ENCODE data around the gene STRIP1.

Gene STRIP1

DNA sequence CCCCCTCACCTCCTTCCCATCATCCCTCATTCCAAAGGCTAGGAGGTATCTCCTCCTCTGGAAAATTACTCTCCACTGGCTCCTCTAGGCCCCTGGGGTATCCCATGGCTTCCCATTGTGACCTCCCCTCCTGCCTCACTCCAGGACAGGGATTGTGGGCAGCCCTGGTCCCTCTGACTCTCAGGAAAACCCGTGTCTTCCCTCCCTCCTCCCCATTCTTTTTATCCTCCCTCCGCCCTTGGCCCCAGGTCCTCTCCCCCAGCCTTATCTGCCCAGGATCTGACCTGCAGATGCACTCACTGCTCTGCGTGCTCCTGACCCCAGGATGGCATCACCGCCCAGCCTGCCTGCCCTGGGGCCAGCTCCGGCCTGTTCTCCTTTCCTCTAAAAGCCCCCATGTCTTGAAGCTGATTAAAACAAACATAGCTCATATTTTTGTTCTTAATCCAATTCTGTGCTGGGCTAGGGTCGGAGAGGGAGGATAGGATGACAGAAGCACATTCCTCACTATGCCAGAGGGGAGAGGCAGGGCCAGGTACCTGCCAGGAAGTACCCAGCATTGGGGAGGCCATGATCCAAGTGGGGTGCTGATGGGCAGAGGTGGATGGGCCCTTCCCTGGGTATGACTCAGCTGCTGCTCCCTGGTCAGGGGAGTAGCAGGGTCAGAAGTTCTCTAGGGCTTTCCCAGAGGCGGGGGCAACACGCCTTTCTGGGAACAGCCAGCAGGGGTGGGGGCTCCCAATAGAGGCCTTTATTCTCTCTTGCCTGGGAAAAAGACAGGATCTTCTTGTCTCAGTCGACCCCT is 64.0 kb downstream of the STRIP1 start:
- no peak for DNase-seq

DNA sequence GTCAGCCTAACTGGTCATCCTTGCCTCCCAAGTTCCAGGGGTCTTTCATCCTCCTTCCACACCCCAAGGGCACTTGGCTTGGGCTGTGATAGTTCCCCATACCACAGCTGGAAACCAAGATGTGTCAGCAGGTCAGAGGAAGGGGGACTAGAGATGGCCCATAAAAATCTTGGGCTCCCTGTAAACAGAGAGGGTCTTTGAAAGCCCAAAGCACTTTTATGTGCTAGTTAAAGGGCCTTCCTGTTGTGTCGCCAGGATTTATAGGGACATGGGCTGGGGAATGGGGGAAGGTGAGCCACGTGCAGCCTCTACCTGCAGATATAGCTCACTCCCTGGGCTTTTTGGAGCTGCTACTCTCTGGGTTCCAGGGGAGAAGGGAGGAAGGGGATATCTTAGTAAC is 65.9 kb downstream of the STRIP1 start:
- no peak for DNase-seq

DNA sequence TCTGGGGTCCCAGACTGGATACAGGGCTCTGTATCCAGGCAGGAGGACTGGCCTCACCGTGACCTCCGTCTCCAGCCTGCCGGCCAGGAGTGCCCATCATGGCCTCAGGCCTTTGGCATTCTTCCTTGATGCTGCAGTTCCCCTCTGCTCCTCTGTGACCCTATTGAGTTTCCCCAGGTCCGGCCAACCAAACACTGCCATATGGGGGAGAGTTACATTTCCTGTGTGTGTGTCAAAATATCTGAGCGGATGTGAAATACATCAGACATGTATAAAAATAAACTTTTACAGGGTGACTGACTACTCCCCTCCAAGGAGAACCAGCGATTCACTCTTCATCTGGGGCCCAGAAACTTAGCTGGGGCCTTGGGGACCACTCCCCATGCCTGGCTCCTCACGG is 67.7 kb downstream of the STRIP1 start:
- no peak for DNase-seq

All from NCI-H1694 treated with DMSO at 0.1 percent for 48 hours (cell line).